ENCODE results near the gene OCIAD1. TPM values are rescaled to one million over a fixed set of nuclear protein-coding genes. Genes with fewer than 3 reads are reported as not detected.
"Not testable (repeated sequence)": the region's sequence is repeated elsewhere in the genome, so short reads cannot be mapped to it uniquely, and the experiment has no call there.

The OCIAD1 gene
- total RNA-seq, 1 donor: 128 TPM

- no peak for TF ChIP-seq CTCF (IDR thresholded peaks at IDR 0.05; ENCODE audit: insufficient read depth, low read length)
- H3K4me3 ChIP-seq (ENCODE audit: low read depth, low read length): no peak overlapping the region
- DNase-seq (ENCODE audit: low read depth): no peak
Observed at GRCh38 chr4:48816971-48817370, 13.9 kb upstream of the OCIAD1 start.

GRCh38 chr4:48821431-48821830, 9.5 kb upstream of the OCIAD1 start:
- DNase-seq (ENCODE audit: low read depth): not testable (repeated sequence)

GRCh38 chr4:48827622-48828021, 3.3 kb upstream of the OCIAD1 start:
- TF ChIP-seq CTCF (IDR thresholded peaks at IDR 0.05; ENCODE audit: insufficient read depth, low read length): no peak
- H3K4me3 ChIP-seq (ENCODE audit: low read depth, low read length): no peak overlapping the region
- no peak for DNase-seq (ENCODE audit: low read depth)

More at GRCh38 chr4:48821431-48821830, 9.5 kb upstream of the OCIAD1 start:
- H3K4me3 ChIP-seq (ENCODE audit: low read depth, low read length): not testable (repeated sequence)

- no peak for DNase-seq (ENCODE audit: low read depth)
- no peak for TF ChIP-seq CTCF (IDR thresholded peaks at IDR 0.05; ENCODE audit: insufficient read depth, low read length)
- peak overlapping the region; percentile 99 for H3K4me3 ChIP-seq (ENCODE audit: low read depth, low read length)
Observed at GRCh38 chr4:48831532-48832030, 693 bp downstream of the OCIAD1 start.

GRCh38 chr4:48832571-48832970, 1.7 kb downstream of the OCIAD1 start:
- peak; percentile 2 for DNase-seq (ENCODE audit: low read depth)
- TF ChIP-seq CTCF (IDR thresholded peaks at IDR 0.05; ENCODE audit: insufficient read depth, low read length): no peak
- H3K4me3 ChIP-seq (ENCODE audit: low read depth, low read length): peak overlapping the region; percentile 99

- no peak for TF ChIP-seq CTCF (IDR thresholded peaks at IDR 0.05; ENCODE audit: insufficient read depth, low read length)
- DNase-seq (ENCODE audit: low read depth): no peak
- H3K4me3 ChIP-seq (ENCODE audit: low read depth, low read length): no peak overlapping the region
Observed at GRCh38 chr4:48836658-48837057, 5.8 kb downstream of the OCIAD1 start.

- no peak for DNase-seq (ENCODE audit: low read depth)
- no peak overlapping the region for H3K4me3 ChIP-seq (ENCODE audit: low read depth, low read length)
- no peak for TF ChIP-seq CTCF (IDR thresholded peaks at IDR 0.05; ENCODE audit: insufficient read depth, low read length)
Observed at GRCh38 chr4:48841045-48841827, 10.3 kb downstream of the OCIAD1 start.
